ENCODE measurements around the gene MAP2K5.

The MAP2K5 gene

GRCh38 chr15:67747921-67748320, 205.4 kb downstream of the MAP2K5 start:
- H3K36me3 ChIP-seq (ENCODE audit: control insufficient read depth, insufficient read depth, low read length) = no peaks in the 10 kb centered on the region
- no peak for TF ChIP-seq CTCF (IDR thresholded peaks at IDR 0.05; ENCODE audit: insufficient read depth, low read length, poor library complexity, severe bottlenecking)
- DNase-seq (ENCODE audit: extremely low read depth, insufficient read length) = no peak
- H3K27me3 ChIP-seq (replicated peaks; ENCODE audit: control insufficient read depth, insufficient read depth, low read length) = no peaks in the 10 kb centered on the region
- no peak overlapping the region for H3K4me3 ChIP-seq (replicated peaks; ENCODE audit: low read depth, low read length)

- Histone ChIP-seq H3K4me3 (replicated peaks; ENCODE audit: low read depth, low read length) (no peak overlapping the region), H3K27me3 (replicated peaks; ENCODE audit: control insufficient read depth, insufficient read depth, low read length) (no peaks in the 10 kb centered on the region), H3K36me3 (ENCODE audit: control insufficient read depth, insufficient read depth, low read length) (no peaks in the 10 kb centered on the region)
- no peak for DNase-seq (ENCODE audit: extremely low read depth, insufficient read length)
- TF ChIP-seq CTCF (IDR thresholded peaks at IDR 0.05; ENCODE audit: insufficient read depth, low read length, poor library complexity, severe bottlenecking) = no peak
These were observed 207.9 kb downstream of the MAP2K5 start for GRCh38 chr15:67750371-67750770.

- DNase-seq (ENCODE audit: extremely low read depth, insufficient read length) = no peak
- Histone ChIP-seq H3K4me3 (replicated peaks; ENCODE audit: low read depth, low read length) (no peak overlapping the region), H3K36me3 (ENCODE audit: control insufficient read depth, insufficient read depth, low read length) (no peaks in the 10 kb centered on the region), H3K27me3 (replicated peaks; ENCODE audit: control insufficient read depth, insufficient read depth, low read length) (no peaks in the 10 kb centered on the region)
- no peak for TF ChIP-seq CTCF (IDR thresholded peaks at IDR 0.05; ENCODE audit: insufficient read depth, low read length, poor library complexity, severe bottlenecking)
These were observed 211.4 kb downstream of the MAP2K5 start for GRCh38 chr15:67753891-67754290.

- DNase-seq (ENCODE audit: extremely low read depth, insufficient read length) = no peak
These were observed 212.8 kb downstream of the MAP2K5 start for GRCh38 chr15:67755264-67755663.

GRCh38 chr15:67755936-67756335, 213.4 kb downstream of the MAP2K5 start:
- DNase-seq (ENCODE audit: extremely low read depth, insufficient read length) = no peak

More at GRCh38 chr15:67755264-67755663, 212.8 kb downstream of the MAP2K5 start:
- no peak overlapping the region for H3K4me3 ChIP-seq (replicated peaks; ENCODE audit: low read depth, low read length)
- H3K36me3 ChIP-seq (ENCODE audit: control insufficient read depth, insufficient read depth, low read length) = no peaks in the 10 kb centered on the region
- no peaks in the 10 kb centered on the region for H3K27me3 ChIP-seq (replicated peaks; ENCODE audit: control insufficient read depth, insufficient read depth, low read length)
- no peak for TF ChIP-seq CTCF (IDR thresholded peaks at IDR 0.05; ENCODE audit: insufficient read depth, low read length, poor library complexity, severe bottlenecking)

More at GRCh38 chr15:67755936-67756335, 213.4 kb downstream of the MAP2K5 start:
- TF ChIP-seq CTCF (IDR thresholded peaks at IDR 0.05; ENCODE audit: insufficient read depth, low read length, poor library complexity, severe bottlenecking) = no peak
- H3K36me3 ChIP-seq (ENCODE audit: control insufficient read depth, insufficient read depth, low read length) = no peaks in the 10 kb centered on the region
- H3K27me3 ChIP-seq (replicated peaks; ENCODE audit: control insufficient read depth, insufficient read depth, low read length) = no peaks in the 10 kb centered on the region
- H3K4me3 ChIP-seq (replicated peaks; ENCODE audit: low read depth, low read length) = no peak overlapping the region
